Activated T-helper 1 cell treated with anti-CD3 and anti-CD28 coated beads, Interleukin-2, amount 50 U/mL, for 16 hours (primary cell): Measurements from ENCODE around the gene TMEM38B.
"Not testable (repeated sequence)": the region's sequence is repeated elsewhere in the genome, so short reads cannot be mapped to it uniquely, and the experiment has no call there.

ENCODE experiments used
- DNase-seq, 2 donors: peaks; one replicate each; pipeline ENCODE4 v3.0.0-alpha.2; 2020; ENCODE audit warnings: low read depth in 1 of 2, low spot score in 1 of 2

The TMEM38B gene

DNA sequence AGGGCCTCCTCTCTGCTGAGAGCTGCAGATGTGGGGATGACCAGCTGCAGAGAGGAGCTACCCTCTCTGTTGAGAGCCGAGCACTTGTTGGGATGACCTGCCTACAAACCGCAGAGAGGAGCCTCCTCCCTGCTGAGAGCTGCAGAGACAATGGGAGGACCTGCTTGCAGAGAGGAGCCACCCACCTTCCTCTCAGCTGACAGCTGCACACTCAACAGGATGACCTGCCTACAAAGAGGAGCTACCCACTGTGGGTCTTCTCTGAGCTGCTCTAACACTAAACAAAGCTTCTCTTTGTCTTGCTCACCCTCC is 19.6 kb downstream of the TMEM38B start:
- no peak for DNase-seq

- no peak for DNase-seq
Observed at GRCh38 chr9:105716146-105716545, 21.8 kb downstream of the TMEM38B start.

GRCh38 chr9:105722099-105722498 is 27.8 kb downstream of the TMEM38B start:
- no peak for DNase-seq

- no peak for DNase-seq
Observed at GRCh38 chr9:105725370-105725769, 31.0 kb downstream of the TMEM38B start.

- DNase-seq: not testable (repeated sequence)
Observed at GRCh38 chr9:105728230-105728629, 33.9 kb downstream of the TMEM38B start.

DNA sequence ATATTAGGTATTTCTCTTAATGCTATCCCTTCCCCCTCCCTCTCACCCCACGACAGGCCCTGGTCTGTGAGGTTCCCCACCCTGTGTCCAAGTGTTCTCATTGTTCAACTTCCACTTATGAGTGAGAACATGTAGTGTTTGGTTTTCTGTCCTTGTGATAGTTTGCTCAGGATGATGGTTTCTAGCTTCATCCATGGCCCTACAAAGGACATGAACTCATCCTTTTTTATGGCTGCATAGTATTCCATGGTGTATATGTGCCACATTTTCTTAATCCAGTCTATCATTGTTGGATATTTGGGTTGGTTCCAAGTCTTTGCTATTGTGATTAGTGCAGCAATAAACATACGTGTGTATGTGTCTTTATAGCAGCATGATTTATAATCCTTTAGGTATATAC is 37.1 kb downstream of the TMEM38B start:
- not testable (repeated sequence) for DNase-seq

- DNase-seq: no peak
Observed at GRCh38 chr9:105735366-105735765, 41.0 kb downstream of the TMEM38B start.

- DNase-seq: no peak
Observed at GRCh38 chr9:105737205-105737604, 42.9 kb downstream of the TMEM38B start.

DNA sequence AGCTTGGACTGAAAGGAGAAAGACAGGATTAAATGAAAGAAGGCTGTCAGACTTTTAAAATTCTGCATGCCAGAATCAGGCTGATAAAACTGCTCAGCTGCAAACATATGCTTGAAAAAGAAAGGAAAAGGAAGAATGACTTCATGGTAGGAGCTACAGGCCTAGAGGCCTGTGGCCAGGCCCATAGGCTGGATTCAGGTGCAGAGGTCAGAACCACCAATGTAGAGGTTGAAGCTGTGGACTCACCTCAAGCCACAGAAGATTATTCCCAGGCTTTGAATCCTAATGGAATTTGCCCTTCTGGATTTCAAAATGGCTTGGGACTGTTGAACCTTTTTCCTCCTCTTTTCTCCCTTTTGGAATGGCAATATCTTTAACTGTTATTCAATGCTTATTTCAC is 47.7 kb downstream of the TMEM38B start:
- no peak for DNase-seq

GRCh38 chr9:105747325-105747724 is 53.0 kb downstream of the TMEM38B start:
- DNase-seq: not testable (repeated sequence)

DNA sequence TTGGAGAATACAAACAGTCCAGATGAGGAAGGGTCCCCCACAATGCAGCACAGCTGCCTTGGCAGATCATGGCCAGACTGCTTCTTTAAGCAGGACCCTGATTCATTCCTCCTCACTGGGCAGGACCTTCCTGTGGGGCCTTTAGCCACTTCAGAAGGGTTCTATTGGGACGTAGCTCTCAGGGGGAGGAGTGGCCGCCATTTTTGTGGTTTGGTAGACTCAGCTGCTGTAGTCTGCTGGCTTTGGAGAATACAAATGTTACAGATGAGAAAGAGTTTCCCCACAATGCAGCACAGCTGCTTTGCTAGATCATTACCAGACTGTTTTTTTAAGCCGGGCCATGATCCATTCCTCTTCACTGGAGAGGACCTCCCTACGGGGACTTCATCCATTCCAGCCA is 57.4 kb downstream of the TMEM38B start:
- no peak for DNase-seq

- DNase-seq: no peak
Observed at GRCh38 chr9:105757496-105758251, 63.3 kb downstream of the TMEM38B start.

- no peak for DNase-seq
Observed at GRCh38 chr9:105760053-105760452, 65.7 kb downstream of the TMEM38B start.

- not testable (repeated sequence) for DNase-seq
Observed at GRCh38 chr9:105782561-105783494, 88.5 kb downstream of the TMEM38B start.

- not testable (repeated sequence) for DNase-seq
Observed at GRCh38 chr9:105783495-105783872, 89.1 kb downstream of the TMEM38B start.

DNA sequence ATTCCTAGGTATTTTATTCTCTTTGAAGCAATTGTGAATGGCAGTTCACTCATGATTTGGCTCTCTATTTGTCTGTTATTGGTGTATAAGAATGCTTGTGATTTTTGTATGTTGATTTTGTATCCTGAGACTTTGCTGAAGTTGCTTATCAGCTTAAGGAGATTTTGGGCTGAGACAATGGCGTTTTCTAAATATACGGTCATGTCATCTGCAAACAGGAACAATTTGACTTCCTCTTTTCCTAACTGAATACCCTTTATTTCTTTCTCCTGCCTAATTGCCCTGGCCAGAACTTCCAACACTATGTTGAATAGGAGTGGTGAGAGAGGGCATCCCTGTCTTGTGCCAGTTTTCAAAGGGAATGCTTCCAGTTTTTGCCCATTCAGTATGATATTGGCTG is 92.5 kb downstream of the TMEM38B start:
- not testable (repeated sequence) for DNase-seq

- DNase-seq: no peak
Observed at GRCh38 chr9:105816202-105816744, 121.9 kb downstream of the TMEM38B start.

DNA sequence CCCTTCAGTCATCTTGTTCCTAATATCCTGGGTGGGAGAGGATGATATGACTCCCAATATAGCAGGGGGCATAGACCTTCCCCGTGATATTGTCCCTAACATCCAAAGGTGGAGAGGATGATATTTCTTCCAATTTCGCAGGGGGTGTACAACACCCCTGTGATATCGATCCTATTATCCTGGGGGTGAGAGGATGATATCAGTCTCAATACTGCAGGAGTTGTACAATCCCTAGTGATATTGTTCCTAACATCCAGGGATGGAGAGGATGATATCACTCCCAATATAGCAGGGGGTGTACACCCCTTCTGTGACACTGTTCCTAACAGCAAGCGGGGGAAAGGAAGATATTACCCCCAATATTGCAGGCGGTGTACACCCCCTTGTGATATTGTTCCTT is 122.6 kb downstream of the TMEM38B start:
- DNase-seq: no peak

GRCh38 chr9:105818903-105819302 is 124.6 kb downstream of the TMEM38B start:
- no peak for DNase-seq

- no peak for DNase-seq
Observed at GRCh38 chr9:105822814-105823213, 128.5 kb downstream of the TMEM38B start.
